A549 treated with AZD9567 at 1 μM for 4 hours (cell line): ENCODE results near the gene RAB3D. TPM values are rescaled to one million over a fixed set of nuclear protein-coding genes. Genes with fewer than 3 reads are reported as not detected.

Experiments
- total RNA-seq: library from RNA; stranded (reverse); fragments of 200-300 nt; extraction: Qiagen RNA extraction; gene quantifications from 5 replicates; pipeline ENCODE4 v1.2.3, GENCODE V29; 2022; ENCODE audit not compliant: insufficient read depth

Gene RAB3D, protein sequence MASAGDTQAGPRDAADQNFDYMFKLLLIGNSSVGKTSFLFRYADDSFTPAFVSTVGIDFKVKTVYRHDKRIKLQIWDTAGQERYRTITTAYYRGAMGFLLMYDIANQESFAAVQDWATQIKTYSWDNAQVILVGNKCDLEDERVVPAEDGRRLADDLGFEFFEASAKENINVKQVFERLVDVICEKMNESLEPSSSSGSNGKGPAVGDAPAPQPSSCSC
- total RNA-seq: 3.0 to 5.3 TPM (median 3.1 TPM) in 5 replicates

DNA sequence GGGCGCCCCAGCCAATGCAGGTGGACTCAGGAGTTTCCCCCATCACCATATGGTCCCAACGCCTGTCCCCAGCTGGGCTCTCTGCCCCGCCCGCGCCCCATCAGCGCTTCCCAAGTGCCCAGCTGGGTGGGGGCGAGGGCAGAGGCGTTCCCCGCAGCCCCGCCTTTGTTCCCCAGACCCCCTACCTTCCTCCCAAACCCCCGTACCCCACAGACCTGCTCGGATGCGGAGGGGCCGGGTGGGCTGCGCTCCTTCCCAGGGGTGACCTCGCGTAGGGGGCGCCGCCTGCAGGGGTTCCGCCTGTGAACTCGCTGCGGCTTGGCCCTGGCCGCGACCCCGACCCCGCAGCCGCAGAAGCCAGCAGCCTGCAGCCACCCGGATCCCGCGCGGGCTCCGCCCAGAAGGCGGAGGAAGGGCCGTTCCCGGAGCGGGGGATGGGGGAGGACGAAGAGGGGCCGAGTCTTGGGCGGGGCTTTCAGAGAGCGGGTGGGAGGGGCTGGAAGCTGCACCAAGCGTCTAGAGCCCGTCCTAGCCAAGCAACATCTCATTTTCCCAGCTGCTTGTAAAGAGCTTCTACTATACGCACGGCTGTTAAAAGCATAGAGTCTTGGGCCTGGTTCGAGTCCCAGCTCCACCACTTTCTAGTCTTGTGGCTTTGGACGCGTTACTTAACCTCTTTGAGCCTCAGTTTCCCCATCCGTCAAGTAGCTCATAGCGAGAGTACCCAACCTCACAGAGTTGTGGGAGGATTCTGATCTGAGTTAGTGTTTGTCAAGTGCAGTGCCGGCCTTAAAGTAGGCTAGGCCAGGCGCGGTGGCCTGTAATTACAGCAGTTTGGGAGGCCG lies at the start of gene RAB3D:
Gene RAB3D (minus strand): TSS at position 404 of the 845 bp plus-strand sequence. CDS start 2,258 bp downstream, outside the sequence.

DNA sequence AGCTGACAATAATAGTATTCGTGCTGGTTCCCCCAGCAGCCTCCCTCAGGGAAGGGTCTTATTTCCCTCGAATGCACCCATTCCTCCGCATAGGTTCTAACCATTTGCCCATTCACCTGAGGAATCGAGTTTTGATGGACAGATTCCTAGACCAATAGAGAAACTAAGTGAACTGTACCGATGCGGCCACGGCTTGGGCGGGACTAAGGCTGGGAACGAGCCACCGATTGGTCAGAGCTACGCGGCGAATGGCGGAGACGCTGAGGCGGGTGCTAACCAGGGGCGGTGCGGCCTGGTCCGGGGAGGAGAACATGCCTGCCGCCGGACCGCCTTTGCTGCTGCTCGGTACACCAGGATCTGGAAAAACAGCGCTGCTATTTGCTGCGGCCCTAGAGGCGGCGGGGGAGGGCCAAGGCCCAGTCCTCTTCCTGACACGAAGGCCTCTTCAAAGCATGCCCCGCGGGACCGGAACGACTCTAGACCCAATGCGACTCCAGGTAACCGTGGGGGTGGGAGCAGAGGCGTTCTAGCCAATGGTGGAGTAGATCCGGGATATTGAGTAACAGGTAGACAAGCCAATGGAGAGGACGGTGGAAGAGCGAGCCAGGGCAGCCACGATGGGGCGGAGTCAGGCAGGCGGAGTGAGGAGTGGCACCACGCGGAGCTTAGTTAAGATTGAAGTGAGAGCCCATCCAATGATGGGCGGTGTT lies 35.1 kb upstream of the RAB3D start, which contains the start of gene SWSAP1:
Gene SWSAP1 (plus strand): TSS at position 234 of the 710 bp plus-strand sequence. CDS start 15 bp downstream, at position 249.

DNA sequence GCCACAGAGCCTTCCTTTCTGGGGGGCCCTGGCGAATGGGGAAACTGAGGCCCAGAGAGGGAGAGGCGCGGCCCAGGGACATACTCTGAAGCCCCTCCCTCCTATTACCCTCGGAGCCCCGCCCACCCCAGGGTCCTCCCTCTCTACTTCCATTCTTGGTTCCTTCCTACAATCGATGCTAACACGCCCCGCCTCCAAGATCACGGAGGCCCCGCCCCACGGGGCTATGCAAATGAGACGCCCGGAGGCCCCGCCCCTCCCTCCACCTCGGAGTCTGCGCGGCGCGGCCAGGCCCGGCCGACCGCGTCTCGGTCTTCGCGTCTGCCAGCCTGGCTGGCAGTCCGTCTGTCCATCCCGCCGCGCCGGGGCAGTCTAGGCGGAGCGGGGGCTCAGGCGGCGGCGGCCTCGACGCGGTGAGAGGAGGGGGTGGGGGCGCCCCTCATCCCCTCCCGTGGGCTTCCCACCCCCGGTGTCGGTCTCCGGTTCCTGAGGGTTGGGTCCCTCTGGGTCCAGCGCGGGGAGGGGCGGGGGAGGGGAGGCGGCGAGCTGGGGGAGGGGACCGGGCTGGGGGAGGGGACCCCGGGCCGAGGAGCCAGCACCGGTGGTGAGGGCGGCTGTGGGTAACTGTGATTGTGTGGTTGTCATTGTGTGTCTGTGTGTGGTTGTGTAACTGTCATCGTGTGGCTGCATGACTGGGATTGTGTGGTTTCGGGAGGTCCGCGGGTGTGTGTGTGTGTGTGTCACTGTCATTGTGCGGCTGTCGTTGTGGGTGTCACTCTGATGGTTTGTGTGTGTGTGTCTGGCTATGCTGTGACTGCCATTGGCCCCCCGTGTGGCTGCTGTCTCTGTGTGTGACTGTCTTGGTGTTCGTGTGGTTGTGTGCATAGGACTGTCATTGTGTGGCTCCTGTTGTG lies 16.0 kb upstream of the RAB3D start, which contains the start of gene PLPPR2:
Gene PLPPR2 (plus strand): TSS at position 273 of the 914 bp plus-strand sequence. CDS start 2,242 bp downstream, outside the sequence.

DNA sequence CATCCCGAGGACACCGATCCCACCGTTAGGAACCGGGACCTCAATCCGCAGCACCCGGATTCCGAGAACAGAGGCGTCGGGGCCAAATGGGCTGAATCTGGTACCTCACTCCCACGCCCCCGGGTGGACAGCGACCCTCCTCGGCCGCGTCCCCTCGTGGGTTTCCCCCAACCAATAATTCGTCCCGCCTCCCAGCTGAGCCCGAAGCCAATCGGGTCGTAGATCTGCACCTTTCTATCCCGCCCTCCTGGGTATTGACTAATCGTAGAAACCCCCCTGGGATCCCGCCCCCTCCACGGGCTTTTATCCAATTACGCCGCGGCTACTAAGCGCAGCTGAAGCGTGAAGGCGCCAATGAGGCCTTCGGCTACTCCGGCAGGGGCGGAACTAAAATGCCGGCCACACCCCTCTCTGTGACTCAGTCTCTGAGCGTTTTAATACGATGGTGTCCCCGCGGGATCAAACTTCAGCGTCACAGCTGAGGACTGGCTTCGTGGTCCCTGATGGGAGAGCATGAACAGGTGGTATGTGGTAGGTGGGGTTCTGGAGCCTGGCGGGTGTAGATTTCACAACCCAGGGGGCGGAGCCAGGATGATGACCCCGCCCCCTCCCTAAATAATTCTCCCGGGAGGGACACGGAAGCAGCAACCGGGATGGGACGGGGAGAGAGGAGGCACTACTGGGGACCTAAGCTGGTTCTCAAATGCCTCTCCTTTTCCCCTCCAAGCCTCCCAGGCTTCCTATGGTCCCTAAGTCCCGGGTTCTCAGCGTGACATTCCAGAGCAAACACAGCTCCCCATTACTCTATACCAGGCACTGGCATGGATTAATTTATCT lies 6.9 kb upstream of the RAB3D start, which contains the start of the genes CCDC159 and TMEM205:
Gene CCDC159 (plus strand): TSS at position 416 of the 837 bp plus-strand sequence. CDS start 88 bp downstream, at position 504.
Gene TMEM205 (minus strand): TSS at position 165 of the 837 bp plus-strand sequence. CDS start 649 bp downstream, outside the sequence.

DNA sequence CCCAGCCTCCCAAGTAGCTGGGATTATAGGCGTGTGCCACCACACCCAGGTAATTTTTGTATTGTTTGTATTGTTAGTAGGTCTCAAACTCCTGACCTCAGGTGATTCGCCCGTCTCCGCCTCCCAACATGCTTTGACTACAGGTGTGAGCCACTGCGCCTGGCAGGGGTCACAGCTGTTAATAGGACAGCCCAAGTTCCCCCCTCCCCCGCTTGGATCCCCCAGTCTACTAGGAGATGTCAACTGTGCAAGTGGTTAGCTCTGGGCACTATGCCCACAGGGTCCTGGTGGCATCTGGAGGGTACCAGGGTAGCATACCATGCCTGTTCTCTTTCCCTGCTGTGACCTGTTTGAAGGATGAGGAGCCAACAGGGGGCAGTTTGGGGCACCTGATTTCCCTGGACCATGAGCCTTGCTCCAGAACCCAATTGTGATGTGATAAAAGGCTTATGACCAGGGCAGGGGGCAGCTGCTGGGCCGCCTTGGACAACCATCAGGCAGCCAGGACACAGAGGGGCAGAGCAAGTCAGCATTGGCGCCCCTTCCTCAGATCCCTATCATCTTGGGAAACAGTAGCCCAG lies 43.7 kb downstream of the RAB3D start, which contains the start of gene TSPAN16:
Gene TSPAN16 (plus strand): TSS at position 496 of the 581 bp plus-strand sequence. CDS start 138 bp downstream, outside the sequence.

Other genes with a start within 250 kb of the RAB3D start
- 13.8 to 31.2 TPM (median 16.8 TPM) in 5 replicates for gene SPC24, start 183.9 kb downstream of the RAB3D start, total RNA-seq
- gene KANK2, start 142.1 kb downstream of the RAB3D start, total RNA-seq: 32.9 to 46.1 TPM (median 40.7 TPM) in 5 replicates
- gene ANGPTL8, start 100.0 kb downstream of the RAB3D start, total RNA-seq: not detected in 5 replicates
- 7.8 to 12.7 TPM (median 8.8 TPM) in 5 replicates for gene DOCK6, start 77.1 kb downstream of the RAB3D start, total RNA-seq
- gene TSPAN16, start 43.5 kb downstream of the RAB3D start, total RNA-seq: not detected in 5 replicates
- gene TMEM205, start 6.6 kb upstream of the RAB3D start, total RNA-seq: 105 to 129 TPM (median 110 TPM) in 5 replicates
- 4.3 to 5.2 TPM (median 4.6 TPM) in 4 of 5 replicates, not detected in the other for gene CCDC159, start 6.9 kb upstream of the RAB3D start, total RNA-seq
- gene PLPPR2, start 15.8 kb upstream of the RAB3D start, total RNA-seq: 9.8 to 10.4 TPM (median 10.2 TPM) in 5 replicates
- gene SWSAP1, start 35.0 kb upstream of the RAB3D start, total RNA-seq: 2.1 to 2.3 TPM (median 2.2 TPM) in 4 of 5 replicates, not detected in the other
- gene EPOR, start 44.7 kb upstream of the RAB3D start, total RNA-seq: 3.7 to 6.2 TPM (median 4.5 TPM) in 5 replicates
- gene RGL3, start 79.7 kb upstream of the RAB3D start, total RNA-seq: 1.5 to 3.1 TPM (median 1.9 TPM) in 5 replicates
- gene ODAD3, start 95.5 kb upstream of the RAB3D start, total RNA-seq: 0.67 to 1.9 TPM (median 1.1 TPM) in 4 of 5 replicates, not detected in the other
- gene PRKCSH, start 96.0 kb upstream of the RAB3D start, total RNA-seq: 250 to 268 TPM (median 262 TPM) in 5 replicates
- 0.06 to 0.15 TPM (median 0.08 TPM) in 4 of 5 replicates, not detected in the other for gene ELAVL3, start 141.4 kb upstream of the RAB3D start, total RNA-seq
- gene ZNF653, start 166.2 kb upstream of the RAB3D start, total RNA-seq: 2.3 to 4.9 TPM (median 4.1 TPM) in 5 replicates
- gene ECSIT, start 189.5 kb upstream of the RAB3D start, total RNA-seq: 28.3 to 37.6 TPM (median 32.1 TPM) in 5 replicates
- 0.24 to 0.37 TPM (median 0.31 TPM) in 4 of 5 replicates, not detected in the other for gene CNN1, start 199.2 kb upstream of the RAB3D start, total RNA-seq
- 99.5 to 130 TPM (median 110 TPM) in 5 replicates for gene ELOF1, start 219.6 kb upstream of the RAB3D start, total RNA-seq
- gene ACP5, start 238.0 kb upstream of the RAB3D start, total RNA-seq: 0.24 to 0.40 TPM (median 0.32 TPM) in 4 of 5 replicates, not detected in the other